22Rv1 (cell line): ENCODE data around the gene PPCDC.

Experiments
- CTCF ChIP-seq: fragments of 450-650 bp; IDR thresholded peaks from 2 replicates; pipeline ENCODE4 v1.5.1; 2017; ENCODE audit warnings: mild to moderate bottlenecking
- ZFX ChIP-seq: fragments of 450-650 bp; IDR thresholded peaks from 2 replicates; pipeline ENCODE4 v1.6.1; 2017; ENCODE audit warnings: antibody characterized with exemption, borderline replicate concordance

- TF ChIP-seq CTCF (no peak), ZFX (no peak)
These were observed 41.5 kb downstream of the PPCDC start for GRCh38 chr15:75064846-75065245.
